Measurements from ENCODE around the gene IL1R1.

GRCh38 chr2:102137138-102137537, 5.4 kb upstream of the IL1R1 start:
- TF ChIP-seq CTCF (IDR thresholded peaks at IDR 0.05) = no peak
- no peak for TF ChIP-seq POLR2A (IDR thresholded peaks at IDR 0.05)
